ENCODE results near the gene RSPH3. TPM values are rescaled to one million over a fixed set of nuclear protein-coding genes. Genes with fewer than 3 reads are reported as not detected.

Gene RSPH3
- total and polyA plus RNA-seq, 2 of the 8 experiments (the other 6 are each of a cell fraction or from before 2014, with no cell fraction given), result 0.60 to 2.7 TPM

GRCh38 chr6:159033160-159034049 is 33.4 kb upstream of the RSPH3 start:
- Histone ChIP-seq H4K8ac (ENCODE audit: extremely low read depth, insufficient read depth, low read length) (no peak overlapping the region), H3K79me1 (ENCODE audit: low read depth, low read length) (no peaks in the 10 kb centered on the region), H2BK120ac (replicated peaks; ENCODE audit: low read depth, low read length) (no peak overlapping the region), H2AFZ (ENCODE audit: low read length) (no peak overlapping the region), H3K4ac (replicated peaks; ENCODE audit: insufficient read length, low read depth, low read length) (no peak overlapping the region), H3K23me2 (ENCODE audit: low read depth, low read length) (no peaks in the 10 kb centered on the region), H3K4me1 (replicated peaks in 1 of 4; ENCODE audit: control insufficient read depth in 3 of 4, insufficient read depth in 4 of 4, low read length in 3 of 4) (no peaks in the 10 kb centered on the region), H2BK15ac (ENCODE audit: low read length) (no peak overlapping the region), H3K4me2 (ENCODE audit: insufficient read depth in 1 of 2, low read depth in 2 of 2, low read length in 2 of 2) (no peak overlapping the region), H3K27me3 (replicated peaks in 1 of 4; ENCODE audit: control insufficient read depth in 3 of 4, extremely low read depth in 1 of 4, insufficient read depth in 3 of 4, low read length in 3 of 4) (no peaks in the 10 kb centered on the region), H4K20me1 (replicated peaks in 1 of 2; ENCODE audit: control insufficient read depth in 1 of 2, insufficient read depth in 2 of 2, low read length in 2 of 2) (no peaks in the 10 kb centered on the region), H4K5ac (ENCODE audit: insufficient read length, low read depth, low read length) (no peak overlapping the region), H2BK12ac (ENCODE audit: low read depth, low read length) (no peak overlapping the region), H2BK20ac (ENCODE audit: low read length) (no peak overlapping the region), H3K14ac (ENCODE audit: insufficient read length) (no peak overlapping the region), H3K9me3 (ENCODE audit: insufficient read depth in 2 of 2, low read depth in 1 of 2, low read length in 1 of 2) (no peaks in the 10 kb centered on the region), H3K79me2 (ENCODE audit: control insufficient read depth in 1 of 2, insufficient read depth in 2 of 2, low read length in 2 of 2) (no peaks in the 10 kb centered on the region), H3K56ac (replicated peaks; ENCODE audit: insufficient read length, low read depth, low read length) (no peak overlapping the region), H3K9ac (replicated peaks in 1 of 4; ENCODE audit: extremely low read depth in 1 of 4, low read depth in 3 of 4, low read length in 3 of 4) (no peak overlapping the region), H2AK5ac (ENCODE audit: low read depth, low read length) (no peak overlapping the region), H3K27ac (ENCODE audit: low read depth, low read length) (no peak overlapping the region), H4K91ac (replicated peaks; ENCODE audit: insufficient read length, low read length) (no peak overlapping the region), H2BK5ac (ENCODE audit: low read depth, low read length) (no peak overlapping the region), H3K23ac (ENCODE audit: insufficient read length) (no peak overlapping the region), H3K4me3 (ENCODE audit: extremely low read depth in 1 of 4, insufficient read depth in 2 of 4, low read depth in 3 of 4, low read length in 4 of 4) (no peak overlapping the region), H3K18ac (ENCODE audit: extremely low read depth, low read length) (no peak overlapping the region), H3K36me3 (ENCODE audit: control insufficient read depth in 2 of 4, insufficient read depth in 4 of 4, low read length in 3 of 4) (no peaks in the 10 kb centered on the region)
- DNase-seq (ENCODE audit: low read depth in 1 of 2, low spot score in 2 of 2), result no peak
- FAIRE-seq, result no peak
- WGBS, 2 experiments (ENCODE audit: extremely low coverage in 1 of 2, insufficient coverage in 1 of 2, insufficient read length in 1 of 2, insufficient replicate concordance in 2 of 2, low coverage in 1 of 2, low lambda C conversion rate in 2 of 2, missing lambda C conversion rate in 1 of 2), result 91% methylated on average over 11 of the region's 11 CpGs; no CpG with 5 or more reads in 1 of the 2 experiments
- POLR2A ChIA-PET (ENCODE audit: partially characterized antibody), result no interaction called here
- TF ChIP-seq, protein P1, sequence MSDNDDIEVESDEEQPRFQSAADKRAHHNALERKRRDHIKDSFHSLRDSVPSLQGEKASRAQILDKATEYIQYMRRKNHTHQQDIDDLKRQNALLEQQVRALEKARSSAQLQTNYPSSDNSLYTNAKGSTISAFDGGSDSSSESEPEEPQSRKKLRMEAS (IDR thresholded peaks at IDR 0.05), result no peak
- TF ChIP-seq SIX5 (IDR thresholded peaks at IDR 0.05; ENCODE audit: low read depth, low read length) (no peak), CTBP2 (IDR thresholded peaks at IDR 0.05; ENCODE audit: borderline replicate concordance, insufficient read depth, insufficient read length, low read length) (no peak), EGR1 (IDR thresholded peaks at IDR 0.05; ENCODE audit: borderline replicate concordance, low read depth, low read length) (no peak), CEBPB (IDR thresholded peaks at IDR 0.05; ENCODE audit: low read depth, low read length) (no peak), KDM4A (IDR thresholded peaks at IDR 0.05; ENCODE audit: low read depth, low read length, severe bottlenecking) (no peak), YY1 (IDR thresholded peaks at IDR 0.05; ENCODE audit: low read depth, low read length) (no peak), FOSL1 (IDR thresholded peaks at IDR 0.05; ENCODE audit: insufficient read depth, low read depth, low read length) (no peak), SAP30 (IDR thresholded peaks at IDR 0.05; ENCODE audit: insufficient read depth, insufficient replicate concordance, low read length) (no peak)
- CTCF ChIA-PET (ENCODE audit: partially characterized antibody), result interaction anchor here (0.6 to 3.5 kb wide), 8 partner anchors 23 to 474 kb away, joined by 3 to 11 read pairs (median 4); no protein-coding TSS in a partner anchor

All from H1 (cell line).